Activated naive CD4-positive, alpha-beta T cell treated with anti-CD3 and anti-CD28 coated beads, Interleukin-2, amount 50 U/mL, for 72 hours (primary cell): ENCODE data around the gene TUBA3E. TPM values are rescaled to one million over a fixed set of nuclear protein-coding genes. Genes with fewer than 3 reads are reported as not detected.
"Not testable (repeated sequence)": the region's sequence is repeated elsewhere in the genome, so short reads cannot be mapped to it uniquely, and the experiment has no call there.

Experiments
- ATAC-seq, 2 donors: fragments of 150-1000 bp; cut with Tn5 transposase; 2 replicates each; pipeline ENCODE4 v1.10.0; 2021; ENCODE audit warnings: mild to moderate bottlenecking in 2 of 2, moderate library complexity in 2 of 2
- DNase-seq, 2 donors: peaks; one replicate each; pipeline ENCODE4 v3.0.0; 2021 to 2022; ENCODE audit warnings: low spot score in 2 of 2
- H3K27ac Mint-ChIP-seq, 2 donors: one replicate each; pipeline ENCODE4 v1.8.0; 2022; ENCODE audit warnings: mild to moderate bottlenecking in 2 of 2, mixed read lengths in 2 of 2
- H3K36me3 Mint-ChIP-seq, 2 donors: one replicate each; pipeline ENCODE4 v1.8.0; 2022; ENCODE audit warnings: mixed read lengths in 2 of 2
- H3K9me3 Mint-ChIP-seq, 2 donors: one replicate each; pipeline ENCODE4 v1.8.0; 2022; ENCODE audit warnings: mixed read lengths in 2 of 2
- total RNA-seq, 2 donors: library from RNA; stranded (reverse); gene quantifications; one replicate each; pipeline ENCODE4 v1.2.3, GENCODE V29; 2022

The TUBA3E gene
- total RNA-seq, 2 donors from 2014 or later, result not detected

GRCh38 chr2:130202518-130202917 lies 4.3 kb upstream of the TUBA3E start:
- not testable (repeated sequence) for ATAC-seq, H3K27ac Mint-ChIP-seq, DNase-seq, H3K36me3 Mint-ChIP-seq, H3K9me3 Mint-ChIP-seq

GRCh38 chr2:130196052-130196451 lies 2.2 kb downstream of the TUBA3E start:
- not testable (repeated sequence) for ATAC-seq, H3K27ac Mint-ChIP-seq, H3K9me3 Mint-ChIP-seq, DNase-seq, H3K36me3 Mint-ChIP-seq

- not testable (repeated sequence) for H3K36me3 Mint-ChIP-seq, H3K27ac Mint-ChIP-seq, H3K9me3 Mint-ChIP-seq, DNase-seq
- peak; percentile 42 to 51 for ATAC-seq
Observed at GRCh38 chr2:130195089-130195635, 3.1 kb downstream of the TUBA3E start.

- not testable (repeated sequence) for ATAC-seq, H3K27ac Mint-ChIP-seq, DNase-seq, H3K9me3 Mint-ChIP-seq, H3K36me3 Mint-ChIP-seq
Observed at GRCh38 chr2:130193824-130194223, 4.4 kb downstream of the TUBA3E start.

- H3K36me3 Mint-ChIP-seq, DNase-seq, H3K27ac Mint-ChIP-seq, H3K9me3 Mint-ChIP-seq, ATAC-seq: not testable (repeated sequence)
Observed at GRCh38 chr2:130192451-130192850, 5.8 kb downstream of the TUBA3E start.

GRCh38 chr2:130191319-130191718 lies 6.9 kb downstream of the TUBA3E start:
- H3K9me3 Mint-ChIP-seq, DNase-seq, ATAC-seq: not testable (repeated sequence)

GRCh38 chr2:130190237-130190636 lies 8.0 kb downstream of the TUBA3E start:
- no peak overlapping the region for H3K27ac Mint-ChIP-seq
- DNase-seq (no peak), ATAC-seq (no peak)
- H3K36me3 Mint-ChIP-seq, result no peaks in the 10 kb centered on the region
- H3K9me3 Mint-ChIP-seq, result no peaks in the 10 kb centered on the region

More at GRCh38 chr2:130191319-130191718, 6.9 kb downstream of the TUBA3E start:
- not testable (repeated sequence) for H3K27ac Mint-ChIP-seq, H3K36me3 Mint-ChIP-seq

GRCh38 chr2:130188958-130189357 lies 9.3 kb downstream of the TUBA3E start:
- not testable (repeated sequence) for ATAC-seq, DNase-seq, H3K9me3 Mint-ChIP-seq, H3K36me3 Mint-ChIP-seq
- H3K27ac Mint-ChIP-seq, result peak overlapping the region in 1 of 2 donors; percentile 86

GRCh38 chr2:130187859-130188792 lies 10.1 kb downstream of the TUBA3E start:
- ATAC-seq, result peak in 1 of 2 donors; percentile 21
- DNase-seq, H3K9me3 Mint-ChIP-seq: not testable (repeated sequence)
- peaks cover 5 to 11% of the 10 kb centered on the region in 2 donors for H3K36me3 Mint-ChIP-seq
- peak overlapping the region in 1 of 2 donors; percentile 86 for H3K27ac Mint-ChIP-seq

- no peak for ATAC-seq
- Mint-ChIP-seq H3K36me3 (peaks cover 5 to 11% of the 10 kb centered on the region in 2 donors), H3K9me3 (no peaks in the 10 kb centered on the region), H3K27ac (peak overlapping the region in 1 of 2 donors; percentile 50)
- no peak for DNase-seq
Observed at GRCh38 chr2:130187268-130187667, 11.0 kb downstream of the TUBA3E start.

GRCh38 chr2:130186391-130186790 lies 11.8 kb downstream of the TUBA3E start:
- no peak for ATAC-seq
- H3K36me3 Mint-ChIP-seq, result peaks cover 5 to 11% of the 10 kb centered on the region in 2 donors
- H3K27ac Mint-ChIP-seq, result peak overlapping the region; percentile 44 to 93
- no peaks in the 10 kb centered on the region for H3K9me3 Mint-ChIP-seq
- DNase-seq, result no peak

- Mint-ChIP-seq H3K36me3 (peaks cover 9 to 14% of the 10 kb centered on the region in 2 donors), H3K9me3 (no peaks in the 10 kb centered on the region), H3K27ac (peak overlapping the region; percentile 92 to 93)
- ATAC-seq (no peak), DNase-seq (no peak)
Observed at GRCh38 chr2:130185896-130186295, 12.3 kb downstream of the TUBA3E start.

GRCh38 chr2:130185436-130185835 lies 12.8 kb downstream of the TUBA3E start:
- no peak for DNase-seq
- peaks cover 12 to 18% of the 10 kb centered on the region in 2 donors for H3K36me3 Mint-ChIP-seq
- H3K9me3 Mint-ChIP-seq, result no peaks in the 10 kb centered on the region
- no peak for ATAC-seq
- H3K27ac Mint-ChIP-seq, result peak overlapping the region; percentile 92 to 93

- Mint-ChIP-seq H3K27ac (peak overlapping the region; percentile 93 to 96), H3K36me3 (peaks cover 12 to 18% of the 10 kb centered on the region in 2 donors), H3K9me3 (no peaks in the 10 kb centered on the region)
- no peak for DNase-seq
- no peak for ATAC-seq
Observed at GRCh38 chr2:130183512-130184373, 14.5 kb downstream of the TUBA3E start.

- peaks cover 12 to 19% of the 10 kb centered on the region in 2 donors for H3K36me3 Mint-ChIP-seq
- peak overlapping the region; percentile 93 to 96 for H3K27ac Mint-ChIP-seq
- H3K9me3 Mint-ChIP-seq, DNase-seq: not testable (repeated sequence)
- ATAC-seq, result peak in 1 of 2 donors; percentile 43
Observed at GRCh38 chr2:130182826-130183511, 15.3 kb downstream of the TUBA3E start.
